Colonic mucosa (tissue), 4 donors: ENCODE measurements around the gene HSCB. TPM values are rescaled to one million over a fixed set of nuclear protein-coding genes. Genes with fewer than 3 reads are reported as not detected.

Experiments
- DNase-seq: peaks from one replicate; pipeline ENCODE4 v3.0.0-alpha.2; 2020
- H3K27ac ChIP-seq: fragments of 200-600 bp; one replicate; pipeline ENCODE4 v1.8.0; 2021
- H3K27me3 ChIP-seq: fragments of 200-600 bp; one replicate; pipeline ENCODE4 v1.8.0; 2021
- H3K36me3 ChIP-seq: fragments of 200-600 bp; one replicate; pipeline ENCODE4 v1.8.0; 2021
- H3K4me1 ChIP-seq: fragments of 200-600 bp; one replicate; pipeline ENCODE4 v1.8.0; 2021; ENCODE audit warnings: mild to moderate bottlenecking
- H3K4me3 ChIP-seq: fragments of 200-600 bp; one replicate; pipeline ENCODE4 v1.8.0; 2021
- H3K9ac ChIP-seq, 2 donors: one replicate each; pipeline ENCODE4 v1.7.0; 2013; ENCODE audit warnings: control low read depth in 2 of 2, low read depth in 2 of 2, low read length in 2 of 2
- H3K9me3 ChIP-seq: fragments of 200-600 bp; one replicate; pipeline ENCODE4 v1.8.0; 2021
- CTCF ChIP-seq: fragments of 200-600 bp; IDR thresholded peaks from one replicate; pipeline ENCODE4 v1.8.0; 2022; ENCODE audit warnings: antibody characterized with exemption, mild to moderate bottlenecking
- intact Hi-C: fragments of 100-400 bp; cut with DNase I; formaldehyde crosslinking; loops from one replicate; pipeline ENCODE4 v1.14.1; 2022
- total RNA-seq, 2 donors: library from RNA; stranded (reverse); fragmentation: NEBNext Ultra II Directional in 1 of 2; extraction: Animal tissue kit (Norgen Biotek cat#: 25700) in 1 of 2; gene quantifications; one replicate each; pipeline ENCODE4 v1.2.1, GENCODE V29; 2021
- donor health status: healthy.
- donor health status: DM: no; HTN: no; CAD: no.
- donor health status: DM: no; HTN: no; CAD: no.

Gene HSCB
- total RNA-seq, 2 donors from 2014 or later: 11.7 to 15.6 TPM

- intact Hi-C loops: no loop called here
- DNase-seq: no peak
- no peak overlapping the region for H3K27ac ChIP-seq
- no peaks in the 10 kb centered on the region for H3K4me1 ChIP-seq
- no peak overlapping the region for H3K9ac ChIP-seq
- no peak for TF ChIP-seq CTCF
- H3K27me3 ChIP-seq: no peaks in the 10 kb centered on the region
- no peaks in the 10 kb centered on the region for H3K36me3 ChIP-seq
- no peak overlapping the region for H3K4me3 ChIP-seq
- H3K9me3 ChIP-seq: no peaks in the 10 kb centered on the region
Measured at GRCh38 chr22:28710107-28710506, 31.7 kb upstream of the HSCB start.

- intact Hi-C loops: no loop called here
- Histone ChIP-seq H3K4me1 (no peaks in the 10 kb centered on the region), H3K9me3 (no peaks in the 10 kb centered on the region), H3K36me3 (no peaks in the 10 kb centered on the region), H3K27me3 (no peaks in the 10 kb centered on the region), H3K27ac (peak overlapping the region; percentile 24), H3K9ac (no peak overlapping the region), H3K4me3 (no peak overlapping the region)
- no peak for TF ChIP-seq CTCF
- DNase-seq: no peak
Measured at GRCh38 chr22:28710576-28711191, 31.2 kb upstream of the HSCB start.

GRCh38 chr22:28711341-28711740 lies 30.5 kb upstream of the HSCB start:
- peak overlapping the region; percentile 32 for H3K27ac ChIP-seq
- no peak for TF ChIP-seq CTCF
- no peak for DNase-seq
- no peak overlapping the region for H3K9ac ChIP-seq
- intact Hi-C loops: no loop called here
- no peak overlapping the region for H3K4me3 ChIP-seq
- no peaks in the 10 kb centered on the region for H3K27me3 ChIP-seq
- no peaks in the 10 kb centered on the region for H3K4me1 ChIP-seq
- H3K9me3 ChIP-seq: no peaks in the 10 kb centered on the region
- H3K36me3 ChIP-seq: no peaks in the 10 kb centered on the region

GRCh38 chr22:28711820-28712777 lies 29.7 kb upstream of the HSCB start:
- Histone ChIP-seq H3K4me1 (no peaks in the 10 kb centered on the region), H3K27ac (peak overlapping the region; percentile 32), H3K27me3 (no peaks in the 10 kb centered on the region), H3K36me3 (no peaks in the 10 kb centered on the region), H3K9ac (no peak overlapping the region), H3K4me3 (no peak overlapping the region), H3K9me3 (no peaks in the 10 kb centered on the region)
- no peak for DNase-seq
- TF ChIP-seq CTCF: no peak
- intact Hi-C loops: no loop called here

- no peak for DNase-seq
- Histone ChIP-seq H3K27me3 (no peaks in the 10 kb centered on the region), H3K9me3 (no peaks in the 10 kb centered on the region), H3K4me3 (no peak overlapping the region), H3K36me3 (no peaks in the 10 kb centered on the region), H3K4me1 (no peaks in the 10 kb centered on the region), H3K9ac (no peak overlapping the region), H3K27ac (no peak overlapping the region)
- TF ChIP-seq CTCF: no peak
- intact Hi-C loops: no loop called here
Measured at GRCh38 chr22:28714043-28714628, 27.7 kb upstream of the HSCB start.
